HepG2 (cell line): ENCODE results near the gene ATE1. TPM values are rescaled to one million over a fixed set of nuclear protein-coding genes. Genes with fewer than 3 reads are reported as not detected.

Experiments used
- ATAC-seq: fragments of 200-7000 bp; cut with Tn5 transposase; 3 replicates; pipeline ENCODE4 v1.9.1; 2020; ENCODE audit warnings: mild to moderate bottlenecking, moderate library complexity
- BruUV-seq: library from RNA; stranded (reverse); fragments of 400-500 nt; replicated peaks from 2 replicates; lab custom pipeline; 2021; lab: Mats Ljungman, UMichigan
- CTCF ChIA-PET: fragments of 300-600 bp; formaldehyde crosslinking; extraction: SDS; loops from one replicate; lab custom pipeline; 2021; ENCODE audit warnings: low total read pairs, inconsistent platforms, low intra/inter-chr PET ratio; lab: Yijun Ruan, JAX
- POLR2A ChIA-PET: fragments of 350-600 bp; sonication (Branson Sonifier 250); formaldehyde crosslinking; loops from one replicate; lab custom pipeline; 2020; ENCODE audit warnings: antibody characterized with exemption, inconsistent platforms; lab: Yijun Ruan, JAX
- DNase-seq: peaks from one replicate; pipeline ENCODE4 v3.0.0-alpha.2; 2015; ENCODE audit warnings: low spot score
- FAIRE-seq: peaks from 3 replicates; lab custom pipeline; 2011; peaks lifted over from hg19 to GRCh38; lab: Jason Lieb, UNC
- H2AFZ ChIP-seq: one replicate; pipeline ENCODE4 v1.6.1; 2011; ENCODE audit warnings: low read length, inconsistent platforms
- H3K27ac ChIP-seq: fragments of 300-600 bp; 3 replicates; pipeline ENCODE4 v1.8.0; 2011; ENCODE audit warnings: mixed run types, mild to moderate bottlenecking, mixed read lengths, low read length, inconsistent platforms; ENCODE audit not compliant: insufficient read depth; ENCODE audit errors: extremely low read length
- H3K27me3 ChIP-seq, 2 experiments: fragments of 200-600 bp in 1 of 2; 2 replicates in 1 of 2; 3 replicates in 1 of 2; pipeline versions ENCODE4 v1.6.0 to v1.8.0; 2011; ENCODE audit warnings: low read length in 2 of 2, mild to moderate bottlenecking in 2 of 2, moderate library complexity in 2 of 2, inconsistent platforms in 1 of 2; ENCODE audit not compliant: insufficient read depth in 2 of 2, control insufficient read depth in 1 of 2
- H3K36me3 ChIP-seq, 2 experiments: fragments of 200-600 bp in 1 of 2; replicated peaks in 1 of 2; 2 replicates in 1 of 2; 3 replicates in 1 of 2; pipeline versions ENCODE4 v1.5.1 to v1.8.0; 2011; ENCODE audit warnings: low read length in 2 of 2, inconsistent platforms in 1 of 2; ENCODE audit not compliant: insufficient read depth in 2 of 2, control insufficient read depth in 1 of 2
- H3K4me1 ChIP-seq: 2 replicates; pipeline ENCODE4 v1.5.1; 2012; ENCODE audit warnings: low read length, inconsistent platforms; ENCODE audit not compliant: insufficient read depth
- H3K4me2 ChIP-seq: 2 replicates; pipeline ENCODE4 v1.6.0; 2011; ENCODE audit warnings: low read depth, low read length, inconsistent platforms
- H3K4me3 ChIP-seq, 3 experiments: fragments of 200-600 bp in 1 of 3; sonication (generic), shearing (Covaris generic) in 1 of 3; replicated peaks in 1 of 3; 2 replicates each; pipeline ENCODE4 v1.5.1; 2011 to 2016; ENCODE audit warnings: low read length in 3 of 3, inconsistent platforms in 2 of 3, low read depth in 2 of 3, mild to moderate bottlenecking in 2 of 3, control low read depth in 1 of 3, mixed read lengths in 1 of 3; ENCODE audit not compliant: insufficient read depth in 1 of 3
- H3K79me2 ChIP-seq: one replicate; pipeline ENCODE4 v1.6.1; 2011; ENCODE audit warnings: low read length, inconsistent platforms; ENCODE audit not compliant: insufficient read depth
- H3K9ac ChIP-seq: 2 replicates; pipeline ENCODE4 v1.6.0; 2011; ENCODE audit warnings: mild to moderate bottlenecking, low read depth, low read length, inconsistent platforms; ENCODE audit not compliant: insufficient read depth
- H3K9me3 ChIP-seq: 2 replicates; pipeline ENCODE4 v1.5.1; 2012; ENCODE audit warnings: mild to moderate bottlenecking, low read length
- H4K20me1 ChIP-seq: 2 replicates; pipeline ENCODE4 v1.6.0; 2011; ENCODE audit warnings: inconsistent platforms, mild to moderate bottlenecking, low read length, moderate library complexity; ENCODE audit not compliant: insufficient read depth
- AKAP8 ChIP-seq: sonication (generic); formaldehyde crosslinking; IDR thresholded peaks from 2 replicates; pipeline ENCODE4 v1.5.1; 2020; ENCODE audit warnings: mild to moderate bottlenecking, missing genetic modification reagents
- BORCS8-MEF2B ChIP-seq: sonication (generic); formaldehyde crosslinking; IDR thresholded peaks from 2 replicates; pipeline ENCODE4 v1.8.0; 2022; ENCODE audit warnings: mild to moderate bottlenecking, missing genetic modification reagents
- GABPA ChIP-seq, 2 experiments: IDR thresholded peaks; 2 replicates each; pipeline ENCODE4 v1.6.1; 2011 to 2016; ENCODE audit warnings: low read depth in 2 of 2, low read length in 1 of 2, missing biosample characterization in 1 of 2, missing genetic modification characterization in 1 of 2
- HIVEP1 ChIP-seq: sonication (generic); formaldehyde crosslinking; IDR thresholded peaks from 2 replicates; pipeline ENCODE4 v1.4.0; 2020; ENCODE audit warnings: mild to moderate bottlenecking, missing genetic modification reagents
- JARID2 ChIP-seq: sonication (generic); formaldehyde crosslinking; IDR thresholded peaks from 2 replicates; pipeline ENCODE4 v1.8.1; 2023; ENCODE audit warnings: missing genetic modification reagents, inconsistent platforms; ENCODE audit not compliant: insufficient replicate concordance
- KLF16 ChIP-seq, 2 experiments: sonication (generic) in 1 of 2; formaldehyde crosslinking in 1 of 2; IDR thresholded peaks; 2 replicates each; pipeline versions ENCODE4 v1.6.1 to v1.8.0; 2016 to 2023; ENCODE audit warnings: missing genetic modification reagents in 2 of 2, missing compliant biosample characterization in 1 of 2
- KMT2A ChIP-seq: sonication (generic); formaldehyde crosslinking; IDR thresholded peaks from 2 replicates; pipeline ENCODE4 v1.4.0; 2020; ENCODE audit warnings: missing genetic modification reagents
- LCORL ChIP-seq, 2 experiments: fragments of 450-650 bp in 1 of 2; sonication (generic) in 1 of 2; formaldehyde crosslinking in 1 of 2; IDR thresholded peaks; 2 replicates each; pipeline versions ENCODE4 v1.5.0 to v1.6.1; 2017 to 2020; ENCODE audit warnings: antibody characterized with exemption in 1 of 2, missing genetic modification reagents in 1 of 2
- SPEN ChIP-seq: sonication (generic); formaldehyde crosslinking; IDR thresholded peaks from 2 replicates; pipeline ENCODE4 v1.5.1; 2020; ENCODE audit warnings: low read depth, mild to moderate bottlenecking, missing genetic modification reagents
- TOE1 ChIP-seq: sonication (generic); formaldehyde crosslinking; IDR thresholded peaks from 2 replicates; pipeline ENCODE4 v1.4.0; 2020; ENCODE audit warnings: mild to moderate bottlenecking, missing genetic modification reagents
- ZFP90 ChIP-seq: sonication (generic); formaldehyde crosslinking; IDR thresholded peaks from 2 replicates; pipeline ENCODE4 v1.8.0; 2022; ENCODE audit warnings: missing genetic modification reagents, mild to moderate bottlenecking, inconsistent platforms, borderline replicate concordance
- ZNF251 ChIP-seq: sonication (generic); formaldehyde crosslinking; IDR thresholded peaks from 2 replicates; pipeline ENCODE4 v1.9.0; 2021; ENCODE audit warnings: mild to moderate bottlenecking, missing genetic modification reagents
- ZNF430 ChIP-seq: sonication (generic); formaldehyde crosslinking; IDR thresholded peaks from 2 replicates; pipeline ENCODE4 v1.9.0; 2021; ENCODE audit warnings: mild to moderate bottlenecking, missing genetic modification reagents
- WGBS: methylation state at CpG from one replicate; pipeline ENCODE4 v1.1.6; 2017; ENCODE audit warnings: low lambda C conversion rate; 5-methylcytosine and 5-hydroxymethylcytosine counted together
- in situ Hi-C: cut with HindIII; loops from 2 replicates; pipeline ENCODE4 v1.10.0; 2017; ENCODE audit warnings: low pct_unique_long_range_greater_than_20kb; ENCODE audit not compliant: extremely low pct_ligation_motif_present
- intact Hi-C: fragments of 100-400 bp; cut with micrococcal nuclease; formaldehyde crosslinking; loops from one replicate; pipeline ENCODE4 v1.10.0; 2022; ENCODE audit not compliant: unreplicated experiment
- polyA plus RNA-seq, 8 experiments: library from polyadenylated mRNA; depleted of rRNA in 3 of 8; stranded (reverse) in 7 of 8; unstranded in 1 of 8; fragments of >200 nt; fragmentation: Illumina TruSeq in 4 of 8; extraction: Trizol in 4 of 8; gene quantifications; 2 replicates each; pipeline versions ENCODE4 v1.2.1 to v1.2.3, GENCODE V29; 2011 to 2016; ENCODE audit warnings: low read depth in 4 of 8, missing spikeins in 1 of 8, mixed read lengths in 1 of 8; ENCODE audit not compliant: insufficient read depth in 1 of 8
- total RNA-seq, 5 experiments: library from RNA; depleted of rRNA; stranded (reverse); fragments of >200 nt; fragmentation: Illumina TruSeq; extraction: Trizol; gene quantifications; 2 replicates each; pipeline ENCODE4 v1.2.3, GENCODE V29; 2016; ENCODE audit warnings: low read depth in 1 of 5
- TF ChIP-seq, protein P1 (sequence below): sonication (generic); formaldehyde crosslinking; IDR thresholded peaks from 2 replicates; pipeline ENCODE4 v1.9.0; 2021; ENCODE audit warnings: missing genetic modification reagents, mild to moderate bottlenecking, borderline replicate concordance
- TF ChIP-seq, protein P2 (sequence below): sonication (generic); formaldehyde crosslinking; IDR thresholded peaks from 2 replicates; pipeline ENCODE4 v1.4.0; 2020; ENCODE audit warnings: missing genetic modification reagents, borderline replicate concordance
- TF ChIP-seq, protein P3 (sequence below): sonication (generic); formaldehyde crosslinking; IDR thresholded peaks from 2 replicates; pipeline ENCODE4 v1.5.0; 2020; ENCODE audit warnings: mild to moderate bottlenecking, missing genetic modification reagents, borderline replicate concordance

Gene ATE1
- total and polyA plus RNA-seq, 2 of the 13 experiments (the other 11 are each of a cell fraction or from before 2014, with no cell fraction given): 17.5 to 42.2 TPM

DNA sequence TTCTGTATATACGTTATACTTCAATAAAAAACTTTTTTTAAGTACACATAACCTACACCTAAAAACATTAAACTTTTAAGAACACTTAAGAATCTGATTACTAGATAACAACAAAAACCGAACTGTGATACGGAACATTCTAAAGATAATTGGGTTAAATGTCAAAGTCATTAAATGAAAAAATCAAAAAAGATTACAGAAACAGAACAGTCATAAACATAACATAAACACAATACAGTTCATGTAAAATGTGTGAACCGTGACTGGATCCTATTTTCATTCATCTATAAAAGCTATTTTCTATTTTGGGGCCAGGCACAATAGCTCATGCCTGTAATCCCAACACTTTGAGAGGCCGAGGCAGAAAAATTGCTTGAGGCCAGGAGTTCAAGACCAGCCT lies 38.6 kb downstream of the ATE1 start:
- Histone ChIP-seq H3K9ac (no peak overlapping the region), H3K27ac (no peak overlapping the region), H3K4me1 (no peaks in the 10 kb centered on the region), H3K4me2 (no peak overlapping the region), H3K79me2 (no peaks in the 10 kb centered on the region), H3K9me3 (no peaks in the 10 kb centered on the region), H3K36me3 (peaks cover 5 to 38% of the 10 kb centered on the region in 2 experiments; a peak in 4 of 5 replicates), H2AFZ (no peak overlapping the region), H3K27me3 (no peaks in the 10 kb centered on the region), H4K20me1 (no peaks in the 10 kb centered on the region), H3K4me3 (no peak overlapping the region)
- no peak for DNase-seq
- ChIA-PET POLR2A (no interaction called here), CTCF (no interaction called here)
- in situ Hi-C loops: loop anchor here (5.0 kb wide), 2 partner anchors 52 to 942 kb away; no protein-coding TSS in a partner anchor
- intact Hi-C loops: loop anchor here (10.0 kb wide), 1 partner anchor 154 kb away; no protein-coding TSS in a partner anchor
- FAIRE-seq: no peak
- BruUV-seq: no TSS peak
- WGBS: 89% methylated on average over 5 of the region's 5 CpGs
- ATAC-seq: no peak
- no peak for TF ChIP-seq KLF16 (CRISPR knock-in tag; IDR thresholded peaks at IDR 0.05)
- no peak for TF ChIP-seq KMT2A (CRISPR knock-in tag)
- TF ChIP-seq, protein P1, sequence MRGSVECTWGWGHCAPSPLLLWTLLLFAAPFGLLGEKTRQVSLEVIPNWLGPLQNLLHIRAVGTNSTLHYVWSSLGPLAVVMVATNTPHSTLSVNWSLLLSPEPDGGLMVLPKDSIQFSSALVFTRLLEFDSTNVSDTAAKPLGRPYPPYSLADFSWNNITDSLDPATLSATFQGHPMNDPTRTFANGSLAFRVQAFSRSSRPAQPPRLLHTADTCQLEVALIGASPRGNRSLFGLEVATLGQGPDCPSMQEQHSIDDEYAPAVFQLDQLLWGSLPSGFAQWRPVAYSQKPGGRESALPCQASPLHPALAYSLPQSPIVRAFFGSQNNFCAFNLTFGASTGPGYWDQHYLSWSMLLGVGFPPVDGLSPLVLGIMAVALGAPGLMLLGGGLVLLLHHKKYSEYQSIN (CRISPR knock-in tag): no peak
- TF ChIP-seq GABPA (IDR thresholded peaks at IDR 0.05; ENCODE audit: low read depth, low read length): no peak
- TF ChIP-seq GABPA (CRISPR knock-in tag; IDR thresholded peaks at IDR 0.05; ENCODE audit: low read depth): no peak
- TF ChIP-seq, protein P2, sequence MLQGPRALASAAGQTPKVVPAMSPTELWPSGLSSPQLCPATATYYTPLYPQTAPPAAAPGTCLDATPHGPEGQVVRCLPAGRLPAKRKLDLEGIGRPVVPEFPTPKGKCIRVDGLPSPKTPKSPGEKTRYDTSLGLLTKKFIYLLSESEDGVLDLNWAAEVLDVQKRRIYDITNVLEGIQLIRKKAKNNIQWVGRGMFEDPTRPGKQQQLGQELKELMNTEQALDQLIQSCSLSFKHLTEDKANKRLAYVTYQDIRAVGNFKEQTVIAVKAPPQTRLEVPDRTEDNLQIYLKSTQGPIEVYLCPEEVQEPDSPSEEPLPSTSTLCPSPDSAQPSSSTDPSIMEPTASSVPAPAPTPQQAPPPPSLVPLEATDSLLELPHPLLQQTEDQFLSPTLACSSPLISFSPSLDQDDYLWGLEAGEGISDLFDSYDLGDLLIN: no peak
- no peak for TF ChIP-seq BORCS8-MEF2B (CRISPR knock-in tag)
- TF ChIP-seq, protein P3, sequence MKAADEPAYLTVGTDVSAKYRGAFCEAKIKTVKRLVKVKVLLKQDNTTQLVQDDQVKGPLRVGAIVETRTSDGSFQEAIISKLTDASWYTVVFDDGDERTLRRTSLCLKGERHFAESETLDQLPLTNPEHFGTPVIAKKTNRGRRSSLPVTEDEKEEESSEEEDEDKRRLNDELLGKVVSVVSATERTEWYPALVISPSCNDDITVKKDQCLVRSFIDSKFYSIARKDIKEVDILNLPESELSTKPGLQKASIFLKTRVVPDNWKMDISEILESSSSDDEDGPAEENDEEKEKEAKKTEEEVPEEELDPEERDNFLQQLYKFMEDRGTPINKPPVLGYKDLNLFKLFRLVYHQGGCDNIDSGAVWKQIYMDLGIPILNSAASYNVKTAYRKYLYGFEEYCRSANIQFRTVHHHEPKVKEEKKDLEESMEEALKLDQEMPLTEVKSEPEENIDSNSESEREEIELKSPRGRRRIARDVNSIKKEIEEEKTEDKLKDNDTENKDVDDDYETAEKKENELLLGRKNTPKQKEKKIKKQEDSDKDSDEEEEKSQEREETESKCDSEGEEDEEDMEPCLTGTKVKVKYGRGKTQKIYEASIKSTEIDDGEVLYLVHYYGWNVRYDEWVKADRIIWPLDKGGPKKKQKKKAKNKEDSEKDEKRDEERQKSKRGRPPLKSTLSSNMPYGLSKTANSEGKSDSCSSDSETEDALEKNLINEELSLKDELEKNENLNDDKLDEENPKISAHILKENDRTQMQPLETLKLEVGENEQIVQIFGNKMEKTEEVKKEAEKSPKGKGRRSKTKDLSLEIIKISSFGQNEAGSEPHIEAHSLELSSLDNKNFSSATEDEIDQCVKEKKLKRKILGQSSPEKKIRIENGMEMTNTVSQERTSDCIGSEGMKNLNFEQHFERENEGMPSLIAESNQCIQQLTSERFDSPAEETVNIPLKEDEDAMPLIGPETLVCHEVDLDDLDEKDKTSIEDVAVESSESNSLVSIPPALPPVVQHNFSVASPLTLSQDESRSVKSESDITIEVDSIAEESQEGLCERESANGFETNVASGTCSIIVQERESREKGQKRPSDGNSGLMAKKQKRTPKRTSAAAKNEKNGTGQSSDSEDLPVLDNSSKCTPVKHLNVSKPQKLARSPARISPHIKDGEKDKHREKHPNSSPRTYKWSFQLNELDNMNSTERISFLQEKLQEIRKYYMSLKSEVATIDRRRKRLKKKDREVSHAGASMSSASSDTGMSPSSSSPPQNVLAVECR: no peak
- TF ChIP-seq ZFP90: no peak
- no peak for TF ChIP-seq HIVEP1
- no peak for TF ChIP-seq LCORL (IDR thresholded peaks at IDR 0.05)
- TF ChIP-seq LCORL (CRISPR knock-in tag; IDR thresholded peaks at IDR 0.05): no peak
- TF ChIP-seq AKAP8 (CRISPR knock-in tag): no peak
- no peak for TF ChIP-seq SPEN (CRISPR knock-in tag)
- TF ChIP-seq TOE1 (CRISPR knock-in tag): no peak
- TF ChIP-seq ZNF251 (CRISPR knock-in tag): no peak
- TF ChIP-seq ZNF430: no peak
- TF ChIP-seq JARID2: no peak
